GM21723 (cell line): ENCODE results near the gene ZNF132.
"Not testable (repeated sequence)": the region's sequence is repeated elsewhere in the genome, so short reads cannot be mapped to it uniquely, and the experiment has no call there.

Experiments used
- ATAC-seq: cut with Tn5 transposase; IDR thresholded peaks from one replicate; pipeline ENCODE4 v1.9.1; 2021; ENCODE audit warnings: mild to moderate bottlenecking, moderate library complexity; ENCODE audit not compliant: unreplicated experiment

The ZNF132 gene

GRCh38 chr19:58468216-58468839, 28.4 kb upstream of the ZNF132 start:
- ATAC-seq: no peak

- peak; percentile 86 for ATAC-seq
Observed at GRCh38 chr19:58466760-58467589, 27.0 kb upstream of the ZNF132 start, which contains the start of gene ZNF324. ZNF324 (plus strand) TSS chr19:58467080; CDS start chr19:58469186, 2,106 bp downstream.

- peak; percentile 18 for ATAC-seq
Observed at GRCh38 chr19:58466089-58466759, 26.3 kb upstream of the ZNF132 start.

GRCh38 chr19:58460039-58460438, 20.1 kb upstream of the ZNF132 start:
- no peak for ATAC-seq

GRCh38 chr19:58456111-58456510, 16.2 kb upstream of the ZNF132 start:
- ATAC-seq: no peak

GRCh38 chr19:58455306-58455705, 15.4 kb upstream of the ZNF132 start:
- no peak for ATAC-seq

- ATAC-seq: no peak
Observed at GRCh38 chr19:58453743-58454142, 13.8 kb upstream of the ZNF132 start.

- peak; percentile 94 for ATAC-seq
Observed at GRCh38 chr19:58451358-58452101, 11.6 kb upstream of the ZNF132 start, which contains the start of gene ZNF324B. ZNF324B (plus strand) TSS chr19:58451622; CDS start chr19:58453702, 2,080 bp downstream.

GRCh38 chr19:58450856-58451357, 11.0 kb upstream of the ZNF132 start:
- peak; percentile 12 for ATAC-seq

GRCh38 chr19:58449980-58450379, 10.0 kb upstream of the ZNF132 start:
- ATAC-seq: not testable (repeated sequence)

- not testable (repeated sequence) for ATAC-seq
Observed at GRCh38 chr19:58448860-58449259, 8.9 kb upstream of the ZNF132 start.

GRCh38 chr19:58442986-58443385, 3.0 kb upstream of the ZNF132 start:
- ATAC-seq: not testable (repeated sequence)

- ATAC-seq: no peak
Observed at GRCh38 chr19:58440556-58440955, 603 bp upstream of the ZNF132 start.

GRCh38 chr19:58434217-58434616, 5.7 kb downstream of the ZNF132 start:
- ATAC-seq: no peak

- ATAC-seq: no peak
Observed at GRCh38 chr19:58429745-58430144, 10.2 kb downstream of the ZNF132 start.

GRCh38 chr19:58428617-58429016, 11.3 kb downstream of the ZNF132 start:
- ATAC-seq: no peak

GRCh38 chr19:58417071-58417470, 22.9 kb downstream of the ZNF132 start:
- ATAC-seq: no peak

- ATAC-seq: no peak
Observed at GRCh38 chr19:58416604-58417003, 23.3 kb downstream of the ZNF132 start.

GRCh38 chr19:58409010-58409790, 30.8 kb downstream of the ZNF132 start:
- peak; percentile 15 for ATAC-seq
